NOMO-1 (cell line): Measurements from ENCODE around the gene LAMA3.

ENCODE experiments used
- DNase-seq, 2 experiments: peaks; one replicate each; lab custom pipeline; 2025; ENCODE audit not compliant: unreplicated experiment in 2 of 2; lab: John Stamatoyannopoulos, UW

The LAMA3 gene

DNA sequence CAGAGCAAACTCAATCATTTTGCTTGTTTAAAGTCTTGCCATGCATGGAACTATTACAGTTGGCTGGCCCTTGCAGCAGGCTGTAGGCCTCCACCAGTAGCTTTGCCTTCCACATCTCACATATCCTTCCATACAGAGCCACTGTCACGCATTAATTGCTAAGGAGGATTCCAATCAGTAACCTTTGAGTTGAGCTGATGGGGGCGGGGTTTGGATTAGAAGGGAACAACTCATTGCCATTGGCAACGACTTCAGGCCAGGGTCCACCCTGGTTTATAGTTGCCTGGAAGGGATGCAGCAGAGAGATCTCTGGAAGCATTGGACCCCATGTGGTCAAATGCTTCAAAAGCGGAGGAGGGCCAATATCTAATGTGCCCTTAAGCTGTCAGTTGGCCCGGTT is 262.0 kb downstream of the LAMA3 start:
- DNase-seq = no peak

DNA sequence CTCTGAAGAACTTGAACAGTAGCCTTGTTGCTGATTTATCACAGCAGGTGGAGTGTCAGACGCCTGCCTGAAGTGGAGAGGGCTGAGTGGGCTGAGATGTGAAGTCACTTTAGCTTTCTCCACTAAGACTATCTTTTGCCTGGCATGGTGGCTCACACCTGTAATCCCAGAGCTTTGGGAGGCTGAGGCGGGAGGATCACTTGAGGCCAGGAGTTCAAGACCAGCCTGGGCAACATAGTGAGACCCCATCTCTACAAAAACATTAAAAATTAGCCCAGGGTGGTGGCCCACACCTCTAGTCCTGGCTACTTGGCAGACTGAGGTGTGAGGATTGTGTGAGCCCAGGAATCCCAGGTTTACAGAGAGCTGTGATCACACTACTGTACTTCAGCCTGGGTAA is 264.7 kb downstream of the LAMA3 start:
- no peak for DNase-seq

DNA sequence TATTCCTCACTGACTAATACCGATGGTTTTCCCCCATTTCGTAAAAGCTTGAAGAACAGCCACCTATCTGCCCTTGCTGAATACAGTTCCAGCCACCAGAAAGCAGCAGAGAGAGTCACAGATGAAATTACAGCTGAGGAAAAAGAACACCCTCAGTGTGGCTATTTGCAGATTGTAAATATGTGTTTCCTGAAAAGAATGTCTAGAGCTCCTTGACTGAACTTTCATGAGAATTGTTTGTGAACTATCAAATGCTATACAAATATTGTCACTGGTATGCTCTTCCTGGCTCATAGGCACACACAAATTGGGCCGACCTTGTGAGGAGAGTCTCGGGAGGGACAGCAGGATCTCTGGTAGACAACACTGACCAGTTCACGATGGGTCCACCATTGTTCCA is 267.2 kb downstream of the LAMA3 start:
- DNase-seq = no peak

DNA sequence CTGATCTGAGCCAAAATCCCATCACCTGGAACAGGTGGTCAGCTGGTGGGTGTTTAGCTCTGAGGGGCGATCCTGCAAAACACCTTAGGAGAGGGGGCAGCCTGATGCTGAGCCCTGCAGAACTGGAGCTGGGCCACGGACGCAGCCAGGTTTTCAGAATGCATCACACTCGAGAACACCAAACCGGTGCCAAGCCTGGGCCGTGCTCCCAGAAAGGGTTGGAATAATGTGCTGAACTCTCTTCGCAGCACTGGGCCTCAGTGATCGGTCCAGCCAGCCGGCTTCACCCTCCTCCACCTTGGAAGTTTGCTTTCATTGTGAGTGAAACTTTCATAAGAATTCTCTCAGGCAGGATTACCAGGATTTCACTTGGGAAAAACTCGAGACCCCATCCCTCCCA is 268.8 kb downstream of the LAMA3 start:
- no peak for DNase-seq

DNA sequence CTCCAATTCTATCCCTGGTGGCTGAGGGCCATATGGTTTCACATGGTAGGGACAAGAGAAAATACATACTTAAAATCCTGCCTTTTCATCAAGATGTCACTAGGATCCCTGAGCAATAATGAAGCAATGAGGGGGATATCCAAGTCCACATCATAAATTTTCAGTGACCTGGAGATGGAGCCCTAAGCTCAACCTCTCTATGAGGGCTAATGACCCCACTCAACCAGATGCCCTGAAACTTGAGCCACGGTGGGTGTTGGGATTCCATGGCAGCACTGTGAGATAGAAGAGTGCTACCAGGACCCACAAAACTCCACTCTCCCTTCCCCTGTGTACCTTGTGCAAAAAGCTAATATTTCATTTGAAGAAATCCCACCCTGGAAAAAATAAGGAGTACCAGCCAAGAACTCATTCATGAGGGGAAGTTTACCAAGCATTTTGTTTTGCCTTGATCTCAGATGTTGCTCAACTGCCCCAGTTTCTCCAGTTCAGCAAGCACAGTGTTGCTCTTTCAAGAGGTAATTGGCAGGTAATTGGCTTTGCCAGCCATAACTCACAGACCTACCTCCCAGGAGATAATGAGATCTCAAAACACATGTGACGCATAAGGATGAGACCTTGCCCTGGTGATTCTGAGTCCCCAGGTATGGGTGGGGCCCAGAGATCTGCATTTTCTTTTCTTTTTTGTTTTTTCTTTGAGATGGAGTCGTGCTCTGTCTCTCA is 274.4 kb downstream of the LAMA3 start:
- DNase-seq = no peak

DNA sequence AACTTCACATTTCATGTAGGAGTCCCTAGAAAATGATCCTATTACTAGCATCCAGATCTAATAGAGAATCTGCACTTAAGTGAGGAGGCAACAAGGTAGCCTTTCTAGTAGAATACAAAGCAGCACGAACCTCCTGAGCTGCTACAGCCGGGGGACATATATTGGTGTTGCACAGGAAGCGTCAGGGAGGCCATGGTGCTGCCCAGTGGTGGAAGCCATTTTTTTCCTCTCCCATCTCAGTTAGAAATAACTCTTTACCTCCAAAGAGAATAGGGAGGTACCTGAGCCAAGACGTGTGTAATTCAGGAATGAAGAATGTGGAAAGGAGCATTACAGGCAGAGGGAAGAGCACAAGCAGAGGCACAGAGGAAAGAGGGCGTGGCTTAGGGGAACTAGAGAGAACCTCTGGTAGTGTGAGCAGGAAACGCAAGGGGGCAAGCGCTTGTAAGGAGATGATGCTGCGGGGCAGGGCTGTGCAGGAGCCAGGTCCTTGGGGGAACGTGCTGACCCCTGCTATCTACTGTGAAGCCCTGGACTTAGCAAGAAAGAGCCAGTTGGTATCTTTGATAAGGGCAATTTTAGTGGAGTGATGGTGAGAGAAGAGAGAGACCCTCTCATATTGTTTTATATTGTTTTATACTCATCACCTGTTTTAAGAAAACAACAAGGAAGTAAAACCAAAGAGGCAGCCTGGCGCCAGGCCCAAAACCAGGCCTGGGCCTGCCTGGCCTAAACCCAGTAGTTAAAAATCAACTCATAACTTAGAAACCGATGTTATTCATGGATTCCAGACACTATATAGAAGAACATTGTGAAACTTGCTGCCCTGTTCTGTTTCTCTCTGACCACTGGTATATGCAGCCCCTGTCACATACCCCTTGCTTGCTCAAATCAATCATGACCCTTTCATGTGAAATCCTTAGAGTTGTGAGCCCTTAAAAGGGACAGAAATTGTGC is 275.3 kb downstream of the LAMA3 start:
- no peak for DNase-seq

DNA sequence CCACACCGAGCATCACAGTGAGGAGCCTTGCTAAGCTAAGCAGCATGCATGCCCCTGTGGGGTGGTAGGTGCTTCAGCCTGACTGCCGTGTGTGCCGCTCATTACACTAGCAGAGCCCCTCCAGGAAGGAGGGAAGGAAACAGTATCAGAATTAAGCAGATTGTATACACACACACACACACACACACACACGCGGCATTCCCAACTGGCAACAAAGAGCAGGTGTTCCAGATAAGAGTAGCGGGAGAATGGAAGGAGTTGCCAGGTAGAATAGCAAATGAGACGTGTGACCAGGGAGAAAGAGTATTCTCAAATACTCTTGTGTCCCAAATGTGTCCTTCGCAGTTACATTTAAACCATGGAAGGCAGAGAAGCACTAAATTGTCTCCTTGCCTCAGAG is 277.7 kb downstream of the LAMA3 start:
- DNase-seq = no peak

DNA sequence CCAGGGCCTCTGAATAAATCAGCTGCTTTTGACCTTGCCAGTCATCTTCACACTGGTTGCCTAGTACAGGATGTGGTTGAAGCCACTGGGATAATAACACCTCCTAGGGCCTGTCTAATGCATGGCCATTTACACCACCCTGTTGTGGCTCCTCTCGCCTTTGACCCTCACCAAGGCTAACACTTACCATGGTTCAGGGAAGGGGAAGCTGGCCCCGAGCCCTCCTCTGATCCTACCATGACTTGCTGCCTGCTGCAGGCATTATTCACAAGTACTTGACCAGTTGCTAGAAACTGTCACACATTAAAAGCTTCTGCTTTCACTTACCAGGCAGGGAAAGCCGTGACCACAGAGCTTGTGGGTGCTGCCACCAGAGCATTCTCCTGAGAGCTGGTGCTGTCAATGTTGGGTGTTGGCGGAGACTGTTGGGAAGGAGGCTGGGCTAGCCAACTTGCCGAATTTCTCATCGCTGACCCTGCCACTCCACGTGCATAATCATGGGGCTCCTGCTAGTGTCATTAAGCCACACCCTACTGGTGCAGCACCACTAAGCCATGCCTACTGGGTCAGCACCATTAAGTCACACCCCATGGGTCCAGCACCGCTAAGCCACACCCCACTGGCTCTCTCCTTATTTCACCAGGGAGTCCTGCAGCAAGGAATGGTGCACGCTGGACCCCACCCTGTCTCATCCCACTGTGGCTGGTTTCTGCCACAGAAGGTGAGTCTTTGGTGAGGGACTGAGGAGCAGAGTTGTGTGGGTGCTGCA is 278.3 kb downstream of the LAMA3 start:
- DNase-seq = peak; percentile 67 to 88

DNA sequence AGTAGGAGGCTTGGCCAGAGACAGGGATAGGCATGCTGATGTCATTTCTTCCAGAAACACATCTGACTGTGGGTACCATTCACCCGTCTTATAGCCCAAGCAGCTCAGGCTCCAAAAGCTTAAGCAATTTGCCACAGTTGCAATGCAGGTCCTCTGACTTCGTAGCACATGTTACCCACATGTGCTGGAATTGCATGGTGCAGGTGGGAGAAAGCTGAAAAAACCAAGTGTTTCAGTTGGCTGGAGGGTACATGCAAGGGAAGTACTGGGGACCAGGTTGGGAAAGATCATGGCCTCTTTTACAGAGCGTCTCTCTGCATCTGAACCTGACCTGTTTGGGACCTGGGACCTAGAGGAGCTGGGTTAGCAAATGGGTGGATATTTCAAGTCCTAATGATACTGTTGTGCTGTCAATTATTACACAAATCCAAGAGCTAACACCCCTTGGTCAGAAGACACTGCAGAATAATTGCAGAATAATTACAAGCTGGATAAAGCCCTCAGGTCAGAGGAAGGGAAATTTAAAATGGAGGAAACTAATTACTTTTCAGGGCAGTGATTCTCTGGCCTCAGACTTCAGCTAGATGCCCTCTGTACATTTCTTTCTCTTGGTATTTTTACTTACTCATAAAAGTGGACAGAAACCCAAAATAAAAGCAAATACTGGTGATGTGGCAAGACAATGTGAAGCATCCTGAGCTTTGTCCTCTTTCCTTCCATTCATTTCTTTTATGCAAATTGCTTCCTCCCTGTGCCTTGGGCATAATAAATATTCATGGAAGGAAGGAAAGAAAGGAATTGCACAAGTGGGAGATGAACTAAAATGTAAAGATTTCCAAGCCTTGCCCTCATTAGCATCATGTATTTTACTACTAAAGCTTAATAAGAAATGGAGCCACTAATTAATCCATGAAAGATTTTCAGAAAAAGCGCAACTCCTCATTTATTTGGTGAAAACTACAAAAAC is 279.7 kb downstream of the LAMA3 start:
- DNase-seq = no peak

DNA sequence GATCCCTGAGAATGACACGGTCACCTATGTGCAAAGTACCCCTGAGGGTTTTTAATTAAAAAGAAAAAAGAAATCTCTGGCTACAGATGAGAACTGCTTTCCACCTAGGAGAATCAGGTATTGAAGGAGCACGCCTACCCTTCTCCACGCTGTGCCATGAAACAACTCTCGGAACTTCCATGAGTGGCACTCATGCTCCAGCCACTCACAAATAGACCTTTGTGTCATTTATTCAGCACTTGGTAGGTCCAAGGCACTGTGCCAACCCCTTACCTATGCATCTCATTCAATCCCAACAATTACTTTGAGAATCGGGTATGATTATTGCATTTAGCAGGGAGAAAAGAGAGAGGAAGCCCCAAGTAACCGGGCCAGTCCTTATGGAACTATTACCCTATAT is 280.4 kb downstream of the LAMA3 start:
- no peak for DNase-seq

DNA sequence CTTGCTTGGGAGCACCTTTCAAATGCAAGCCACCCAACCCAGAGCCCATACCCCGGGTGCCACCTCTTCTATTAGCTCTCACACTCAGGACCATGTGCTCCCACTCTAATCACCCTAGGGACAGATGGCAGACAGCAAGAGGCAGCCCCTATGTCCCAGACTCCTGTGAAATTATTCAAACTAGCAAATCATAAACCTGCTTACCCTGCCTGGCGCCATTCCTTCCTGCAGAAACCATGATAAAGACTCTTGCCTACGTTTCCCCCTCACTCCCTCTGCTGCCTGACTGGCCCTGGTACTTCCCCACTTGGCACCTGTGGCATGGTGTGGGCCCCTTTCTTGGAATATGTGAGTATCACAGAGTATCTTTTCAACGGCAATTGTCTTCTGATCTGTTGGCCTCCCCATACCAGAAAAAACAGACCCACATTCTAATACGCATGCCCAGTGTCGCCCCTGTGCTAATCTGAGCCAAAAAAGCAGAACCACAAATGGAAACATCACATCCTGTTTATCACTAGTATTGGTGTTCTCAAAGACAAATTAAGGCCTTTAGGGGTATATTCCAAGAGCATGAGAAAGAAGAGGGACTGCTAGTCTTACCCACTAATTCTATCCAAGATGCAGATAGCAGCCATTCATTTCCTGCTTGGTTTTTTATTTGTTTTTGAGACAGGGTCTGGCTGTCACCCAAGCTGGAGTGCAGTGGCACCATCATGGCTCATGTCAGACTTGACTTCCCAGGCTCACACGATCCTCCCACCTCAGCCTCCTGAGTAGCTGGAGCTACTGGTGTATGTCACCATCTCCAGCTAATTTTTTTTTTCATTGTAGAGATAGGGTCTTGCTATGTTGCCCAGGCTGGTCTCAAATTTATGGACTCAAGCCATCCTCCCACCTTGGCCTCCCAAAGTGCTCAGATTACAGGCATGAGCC is 281.2 kb downstream of the LAMA3 start:
- DNase-seq = peak in 1 of 2 experiments; percentile 11

DNA sequence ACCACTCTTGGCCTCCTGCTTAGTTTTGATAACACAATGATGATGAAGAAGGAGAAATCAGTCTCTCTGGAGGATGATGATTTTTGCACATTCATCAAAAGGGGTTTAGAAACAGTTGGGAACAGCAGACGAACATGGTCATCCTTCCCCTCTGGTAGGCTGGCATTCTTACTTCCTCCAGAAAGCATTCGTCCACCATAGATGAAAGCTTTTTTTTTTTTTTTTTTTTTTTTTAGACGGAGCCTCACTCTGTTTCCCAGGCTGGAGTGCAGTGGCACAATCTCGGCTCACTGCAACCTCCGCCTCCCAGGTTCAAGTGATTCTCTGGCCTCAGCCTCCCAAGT is 281.8 kb downstream of the LAMA3 start:
- no peak for DNase-seq

DNA sequence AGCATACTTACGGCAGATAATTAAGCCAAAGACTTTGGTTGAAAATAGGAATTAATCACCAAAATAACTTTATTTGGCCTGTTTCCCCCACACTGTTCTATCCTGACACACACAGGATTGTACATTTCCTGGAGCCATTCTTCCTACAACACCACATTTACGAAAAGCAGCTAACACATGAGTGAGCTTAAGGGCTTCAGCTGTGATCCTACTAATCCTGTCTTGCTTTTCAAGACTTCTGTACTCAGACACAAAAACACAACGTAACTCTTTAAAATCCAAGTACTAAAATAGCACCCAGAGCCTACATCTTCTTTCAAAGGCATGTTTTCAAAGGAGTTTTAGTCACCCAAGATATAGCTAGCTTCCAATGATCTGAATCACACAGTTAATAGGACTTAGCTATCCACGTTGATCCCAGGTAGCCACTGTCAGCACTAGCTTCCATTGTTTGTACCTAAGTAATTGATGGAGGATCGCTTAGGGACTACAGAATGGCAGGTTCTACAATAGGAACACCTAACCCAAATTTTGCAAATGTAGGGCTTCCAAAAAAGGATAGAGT is 282.5 kb downstream of the LAMA3 start:
- no peak for DNase-seq

DNA sequence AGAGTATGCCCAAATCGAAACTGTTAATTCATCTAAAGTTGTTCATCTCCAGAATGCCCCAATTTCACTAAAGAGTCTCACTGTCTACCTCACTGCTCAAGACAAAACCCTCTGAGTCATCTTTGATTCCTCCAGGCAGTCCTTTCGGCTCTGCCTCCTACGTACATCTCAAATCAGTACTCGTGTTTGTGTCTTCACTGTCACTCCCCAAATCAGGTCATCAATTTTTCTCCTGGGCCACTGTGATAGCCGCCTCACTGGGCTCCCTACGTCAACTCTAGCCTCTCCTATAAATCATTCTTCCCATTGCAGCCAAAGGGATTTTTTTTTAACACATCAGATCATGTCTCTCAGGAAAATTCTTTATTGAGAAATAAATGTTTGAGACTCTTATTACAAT is 283.2 kb downstream of the LAMA3 start:
- DNase-seq = no peak

DNA sequence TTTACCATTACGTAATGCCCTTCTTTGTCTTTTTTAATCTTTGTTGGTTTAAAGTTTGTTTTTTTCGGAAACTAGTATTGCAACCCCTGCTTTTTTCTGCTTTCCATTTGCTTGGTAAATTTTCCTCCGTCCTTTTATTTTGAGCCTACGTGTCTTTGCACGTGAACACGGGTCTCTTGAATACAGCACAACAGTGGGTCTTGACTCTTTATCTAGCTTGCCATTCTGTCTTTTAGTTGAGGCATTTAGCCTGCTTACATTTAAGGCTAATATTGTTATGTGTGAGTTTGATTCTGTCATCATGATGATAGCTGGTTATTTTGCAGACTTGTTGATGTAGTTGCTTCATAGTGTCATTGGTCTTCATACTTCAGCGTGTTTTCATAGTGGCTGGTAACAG is 287.9 kb downstream of the LAMA3 start:
- no peak for DNase-seq

DNA sequence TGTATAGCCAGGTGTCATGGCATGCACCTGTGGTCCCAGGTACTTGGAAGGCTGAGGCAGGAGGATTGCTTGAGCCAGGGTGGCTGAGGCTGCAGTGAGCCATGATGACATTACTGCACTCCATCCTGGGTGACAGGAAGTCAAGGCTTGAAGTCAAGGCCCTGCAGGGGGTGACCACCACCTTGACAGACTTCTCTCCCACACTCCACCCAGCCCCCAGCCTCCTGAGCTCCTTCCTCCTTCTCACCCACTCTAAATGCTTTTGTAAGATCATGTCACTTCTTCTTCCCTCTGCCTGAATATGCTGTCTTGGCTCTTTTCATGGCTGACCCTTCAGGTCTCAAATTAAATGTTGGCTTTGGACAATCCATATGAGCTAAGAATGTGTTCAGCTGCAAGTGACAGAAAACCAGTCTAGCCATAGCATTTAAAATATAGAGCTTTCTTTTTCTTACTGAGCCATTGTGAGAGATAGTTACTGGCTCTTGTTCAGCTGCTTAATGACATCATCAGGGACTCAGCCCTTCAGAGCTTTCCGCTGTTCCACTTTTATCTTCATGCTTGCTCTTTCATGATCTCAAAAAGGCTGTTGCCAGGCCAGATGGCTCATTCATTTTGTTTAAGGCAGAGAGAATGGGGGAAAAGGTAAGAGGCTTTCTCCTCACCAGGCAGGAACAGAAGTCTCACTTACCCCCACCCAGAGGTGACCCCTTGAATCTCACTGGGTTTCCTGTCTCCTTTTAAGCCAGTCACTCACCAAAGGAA is 288.6 kb downstream of the LAMA3 start:
- DNase-seq = no peak

DNA sequence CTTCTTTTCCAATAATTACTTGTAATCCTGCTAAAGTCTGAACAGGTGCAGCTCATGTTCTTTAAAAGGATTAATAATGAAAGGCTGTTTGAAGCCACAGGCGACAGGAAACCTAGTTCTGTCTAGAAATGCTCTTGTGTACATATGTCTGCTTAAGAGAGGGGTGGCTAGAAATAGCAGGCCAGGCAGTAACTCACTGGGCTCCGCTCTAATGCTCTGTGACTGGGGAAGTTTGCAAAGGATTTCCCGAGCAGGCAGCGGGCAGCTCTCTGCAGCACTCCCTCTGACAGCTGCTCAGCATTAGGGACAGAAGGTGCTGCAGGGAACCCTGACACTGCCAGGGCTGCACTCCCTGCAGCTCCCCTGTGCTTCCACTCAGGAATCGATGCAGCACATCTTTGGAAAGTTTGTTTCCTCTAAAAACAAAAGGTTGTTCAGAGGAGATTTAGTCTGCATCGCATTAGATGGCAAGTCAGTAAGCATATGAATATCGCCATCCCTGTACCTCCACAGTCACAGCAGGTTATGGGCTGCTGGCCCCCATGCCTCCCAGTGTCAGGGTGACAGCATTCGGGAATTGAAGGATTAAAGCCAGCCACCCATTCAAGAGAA is 292.2 kb downstream of the LAMA3 start:
- DNase-seq = no peak
